Right atrium auricular region (tissue), 2 donors: ENCODE measurements around the gene INTS12. TPM values are rescaled to one million over a fixed set of nuclear protein-coding genes. Genes with fewer than 3 reads are reported as not detected.

Experiments used
- DNase-seq: peaks from one replicate; pipeline ENCODE4 v3.0.0-alpha.2; 2019; ENCODE audit warnings: low spot score
- H3K27ac ChIP-seq, 2 donors: fragments of 200-600 bp; sonication (generic); 1 replicate in 1 of 2; 2 replicates in 1 of 2; pipeline ENCODE4 v1.5.1; 2016 to 2019
- H3K27me3 ChIP-seq, 2 donors: fragments of 200-600 bp; sonication (generic); one replicate each; pipeline versions ENCODE4 v1.5.1 to v1.6.0; 2017 to 2019
- H3K36me3 ChIP-seq: fragments of 200-600 bp; sonication (generic); one replicate; pipeline ENCODE4 v1.5.1; 2016
- H3K4me1 ChIP-seq, 2 donors: fragments of 200-600 bp; sonication (generic); one replicate each; pipeline versions ENCODE4 v1.5.1 to v1.6.0; 2017 to 2019
- H3K4me3 ChIP-seq, 2 donors: fragments of 200-600 bp; sonication (generic); 1 replicate in 1 of 2; 2 replicates in 1 of 2; pipeline ENCODE4 v1.5.1; 2017 to 2019; ENCODE audit warnings: mild to moderate bottlenecking in 1 of 2, moderate library complexity in 1 of 2
- H3K9me3 ChIP-seq, 2 donors: fragments of 200-600 bp; sonication (generic); one replicate each; pipeline ENCODE4 v1.5.1; 2019
- CTCF ChIP-seq, 2 donors: fragments of 200-600 bp; sonication (generic); IDR thresholded peaks; one replicate each; pipeline ENCODE4 v1.5.1; 2019; ENCODE audit warnings: antibody characterized with exemption in 2 of 2
- total RNA-seq, 2 donors: library from RNA; depleted of rRNA; stranded (reverse); fragments of >200 nt; gene quantifications; one replicate each; pipeline ENCODE4 v1.1.0, GENCODE V29; 2016

Gene INTS12
- total RNA-seq, 2 donors from 2014 or later: 22.6 to 22.7 TPM

DNA sequence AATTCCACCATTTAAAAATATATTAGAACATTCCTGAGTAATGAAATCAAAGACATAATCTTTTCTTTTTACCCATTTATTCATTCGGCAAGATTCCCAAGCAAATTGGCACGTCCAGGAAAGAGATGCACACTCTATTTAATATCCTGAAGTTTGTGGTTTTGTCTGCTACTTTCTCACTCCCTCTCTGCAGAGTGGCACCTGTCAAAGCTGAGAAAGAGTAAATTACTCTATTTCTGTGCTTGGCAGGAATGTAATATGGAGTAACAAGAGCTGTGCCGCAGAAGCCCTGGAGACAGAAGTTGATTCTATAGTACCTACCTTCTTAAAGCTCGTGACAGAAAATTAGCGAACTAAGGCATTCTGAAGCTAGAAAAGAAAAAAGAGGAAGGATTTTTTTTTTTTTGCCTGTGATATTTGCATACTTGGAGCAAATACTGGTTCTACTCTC lies 5.6 kb upstream of the INTS12 start:
- Histone ChIP-seq H3K27me3 (no peaks in the 10 kb centered on the region), H3K36me3 (no peaks in the 10 kb centered on the region), H3K9me3 (no peaks in the 10 kb centered on the region), H3K27ac (no peak overlapping the region), H3K4me1 (peaks cover 0 to 9% of the 10 kb centered on the region in 2 donors), H3K4me3 (no peak overlapping the region)
- DNase-seq: no peak
- no peak for TF ChIP-seq CTCF (IDR thresholded peaks at IDR 0.05)

DNA sequence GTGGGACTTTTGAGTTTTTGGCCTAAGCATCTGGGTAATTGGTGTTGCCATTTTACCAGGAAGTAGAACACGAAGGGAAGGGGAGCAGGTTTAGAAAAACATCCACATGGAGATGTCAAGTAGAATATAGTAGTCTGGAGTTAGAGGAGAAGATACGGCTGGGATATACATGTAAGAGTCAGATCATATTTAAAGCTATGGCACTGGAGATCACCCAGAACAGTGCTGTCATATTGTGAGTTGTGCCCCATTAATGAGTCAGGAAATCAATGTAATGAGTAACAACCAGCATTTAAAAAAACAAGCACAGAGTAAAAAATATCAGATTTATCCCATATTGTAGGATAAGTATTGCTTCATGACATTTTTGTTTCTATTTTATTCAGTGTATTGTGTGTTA lies 4.3 kb upstream of the INTS12 start:
- DNase-seq: no peak
- H3K36me3 ChIP-seq: no peaks in the 10 kb centered on the region
- no peak for TF ChIP-seq CTCF (IDR thresholded peaks at IDR 0.05)
- no peaks in the 10 kb centered on the region for H3K27me3 ChIP-seq
- no peak overlapping the region for H3K4me3 ChIP-seq
- no peak overlapping the region for H3K27ac ChIP-seq
- no peaks in the 10 kb centered on the region for H3K9me3 ChIP-seq
- H3K4me1 ChIP-seq: peaks cover 0 to 13% of the 10 kb centered on the region in 2 donors

DNA sequence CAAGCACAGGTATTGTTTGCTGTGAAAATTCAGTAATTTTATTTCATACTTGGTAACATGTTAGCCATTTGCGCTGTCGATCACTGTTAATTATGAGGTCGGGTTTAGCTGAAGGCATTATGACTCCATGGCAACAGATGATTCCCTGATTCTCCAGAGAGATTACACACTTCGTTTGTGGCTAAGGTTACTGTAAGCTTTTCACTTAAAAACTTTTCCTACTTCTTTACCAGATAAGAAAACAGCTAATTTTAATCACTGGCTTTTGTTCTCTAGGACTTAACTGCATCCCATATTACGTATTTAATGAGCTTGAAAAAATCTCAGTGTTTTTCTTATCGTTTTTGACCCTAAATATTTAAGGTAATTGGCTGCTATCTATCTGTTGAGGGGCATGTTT lies 2.2 kb upstream of the INTS12 start:
- no peak for TF ChIP-seq CTCF (IDR thresholded peaks at IDR 0.05)
- H3K36me3 ChIP-seq: no peaks in the 10 kb centered on the region
- no peaks in the 10 kb centered on the region for H3K27me3 ChIP-seq
- DNase-seq: no peak
- no peak overlapping the region for H3K27ac ChIP-seq
- no peaks in the 10 kb centered on the region for H3K9me3 ChIP-seq
- H3K4me3 ChIP-seq: no peak overlapping the region
- H3K4me1 ChIP-seq: peaks cover 0 to 22% of the 10 kb centered on the region in 2 donors

GRCh38 chr4:105710012-105710600 lies 1.6 kb upstream of the INTS12 start:
- Histone ChIP-seq H3K4me3 (no peak overlapping the region), H3K27me3 (no peaks in the 10 kb centered on the region), H3K36me3 (no peaks in the 10 kb centered on the region), H3K27ac (no peak overlapping the region), H3K4me1 (peaks cover 0 to 22% of the 10 kb centered on the region in 2 donors), H3K9me3 (no peaks in the 10 kb centered on the region)
- no peak for TF ChIP-seq CTCF (IDR thresholded peaks at IDR 0.05)
- no peak for DNase-seq

GRCh38 chr4:105709081-105709450 lies 577 bp upstream of the INTS12 start:
- Histone ChIP-seq H3K36me3 (no peaks in the 10 kb centered on the region), H3K4me1 (peaks cover 0 to 22% of the 10 kb centered on the region in 2 donors), H3K27ac (peak overlapping the region; percentile 80 to 87), H3K9me3 (no peaks in the 10 kb centered on the region), H3K4me3 (peak overlapping the region; percentile 81 to 92), H3K27me3 (no peaks in the 10 kb centered on the region)
- no peak for TF ChIP-seq CTCF (IDR thresholded peaks at IDR 0.05)
- no peak for DNase-seq

- H3K4me1 ChIP-seq: peaks cover 0 to 22% of the 10 kb centered on the region in 2 donors
- H3K27ac ChIP-seq: peak overlapping the region; percentile 80 to 87
- TF ChIP-seq CTCF (IDR thresholded peaks at IDR 0.05): no peak
- DNase-seq: no peak
- no peaks in the 10 kb centered on the region for H3K36me3 ChIP-seq
- H3K9me3 ChIP-seq: no peaks in the 10 kb centered on the region
- peak overlapping the region; percentile 81 to 92 for H3K4me3 ChIP-seq
- no peaks in the 10 kb centered on the region for H3K27me3 ChIP-seq
Observed at GRCh38 chr4:105707782-105708180, 708 bp downstream of the INTS12 start.
